ENCODE data around the gene MAP4K4. TPM values are rescaled to one million over a fixed set of nuclear protein-coding genes. Genes with fewer than 3 reads are reported as not detected.

MAP4K4 gene
- total and polyA plus RNA-seq, 5 donors from 2014 or later = 6.7 to 179 (median 14.7) TPM

GRCh38 chr2:101816598-101816997 is 119.1 kb downstream of the MAP4K4 start:
- H3K27ac ChIP-seq (ENCODE audit: insufficient read depth, low read length, poor library complexity, severe bottlenecking) = no peak overlapping the region
- H3K4me1 Mint-ChIP-seq = peaks cover 41 to 92% (median 65%) of the 10 kb centered on the region in 4 donors
- H3K27me3 ChIP-seq (ENCODE audit: control insufficient read depth, insufficient read depth, low read length) = no peaks in the 10 kb centered on the region
- H3K4me3 ChIP-seq (ENCODE audit: low read depth, low read length) = no peak overlapping the region
- ATAC-seq (ENCODE audit: low read depth in 2 of 2) = no peak
- no peaks in the 10 kb centered on the region for H3K27me3 Mint-ChIP-seq
- H3K4me3 Mint-ChIP-seq = no peak overlapping the region
- no peaks in the 10 kb centered on the region for H3K36me3 ChIP-seq (ENCODE audit: control insufficient read depth, insufficient read depth, low read length)
- H3K36me3 Mint-ChIP-seq = peaks cover 13% of the 10 kb centered on the region
- no peak for DNase-seq
- H3K27ac Mint-ChIP-seq = peak overlapping the region in 1 of 3 donors; percentile 32
- no peaks in the 10 kb centered on the region for H3K9me3 ChIP-seq (ENCODE audit: control insufficient read depth in 2 of 2, low read length in 2 of 2)
- peaks cover 0 to 2% (median 0%) of the 10 kb centered on the region in 7 donors for H3K9me3 Mint-ChIP-seq
- peaks cover 30% of the 10 kb centered on the region for H3K4me1 ChIP-seq (ENCODE audit: control insufficient read depth, insufficient read depth, low read length, poor library complexity, severe bottlenecking)

- Mint-ChIP-seq H3K27me3 (no peaks in the 10 kb centered on the region), H3K4me1 (peaks cover 47 to 84% (median 62%) of the 10 kb centered on the region in 4 donors)
- no peak for ATAC-seq (ENCODE audit: low read depth in 2 of 2)
Measured at GRCh38 chr2:101817481-101817880, 120.0 kb downstream of the MAP4K4 start.

GRCh38 chr2:101818531-101819451 is 121.3 kb downstream of the MAP4K4 start:
- Histone ChIP-seq H3K36me3 (ENCODE audit: control insufficient read depth, insufficient read depth, low read length) (no peaks in the 10 kb centered on the region), H3K4me1 (ENCODE audit: control insufficient read depth, insufficient read depth, low read length, poor library complexity, severe bottlenecking) (peaks cover 37% of the 10 kb centered on the region), H3K27me3 (ENCODE audit: control insufficient read depth, insufficient read depth, low read length) (no peaks in the 10 kb centered on the region), H3K4me3 (ENCODE audit: low read depth, low read length) (no peak overlapping the region), H3K9me3 (ENCODE audit: control insufficient read depth in 2 of 2, low read length in 2 of 2) (no peaks in the 10 kb centered on the region), H3K27ac (ENCODE audit: insufficient read depth, low read length, poor library complexity, severe bottlenecking) (peak overlapping the region; percentile 28)
- Mint-ChIP-seq H3K4me3 (peak overlapping the region in 1 of 4 donors; percentile 48), H3K36me3 (peaks cover 9% of the 10 kb centered on the region), H3K27ac (peak overlapping the region in 2 of 3 donors; percentile 21 to 26), H3K9me3 (peaks cover 0 to 2% (median 0%) of the 10 kb centered on the region in 7 donors), H3K27me3 (no peaks in the 10 kb centered on the region), H3K4me1 (peaks cover 56 to 87% (median 69%) of the 10 kb centered on the region in 4 donors)
- ATAC-seq (ENCODE audit: low read depth in 2 of 2) (no peak), DNase-seq (no peak)

More at GRCh38 chr2:101817481-101817880, 120.0 kb downstream of the MAP4K4 start:
- Histone ChIP-seq H3K27ac (ENCODE audit: insufficient read depth, low read length, poor library complexity, severe bottlenecking) (no peak overlapping the region), H3K36me3 (ENCODE audit: control insufficient read depth, insufficient read depth, low read length) (no peaks in the 10 kb centered on the region), H3K9me3 (ENCODE audit: control insufficient read depth in 2 of 2, low read length in 2 of 2) (no peaks in the 10 kb centered on the region), H3K27me3 (ENCODE audit: control insufficient read depth, insufficient read depth, low read length) (no peaks in the 10 kb centered on the region), H3K4me3 (ENCODE audit: low read depth, low read length) (no peak overlapping the region), H3K4me1 (ENCODE audit: control insufficient read depth, insufficient read depth, low read length, poor library complexity, severe bottlenecking) (peaks cover 32% of the 10 kb centered on the region)
- DNase-seq = no peak
- Mint-ChIP-seq H3K36me3 (peaks cover 4% of the 10 kb centered on the region), H3K27ac (peak overlapping the region in 2 of 3 donors; percentile 44), H3K4me3 (peak overlapping the region in 1 of 4 donors; percentile 18), H3K9me3 (peaks cover 0 to 2% (median 0%) of the 10 kb centered on the region in 7 donors)

GRCh38 chr2:101820519-101820918 is 123.0 kb downstream of the MAP4K4 start:
- no peak overlapping the region for H3K4me3 Mint-ChIP-seq
- peaks cover 34% of the 10 kb centered on the region for H3K4me1 ChIP-seq (ENCODE audit: control insufficient read depth, insufficient read depth, low read length, poor library complexity, severe bottlenecking)
- no peaks in the 10 kb centered on the region for H3K9me3 ChIP-seq (ENCODE audit: control insufficient read depth in 2 of 2, low read length in 2 of 2)
- peaks cover 8% of the 10 kb centered on the region for H3K36me3 ChIP-seq (ENCODE audit: control insufficient read depth, insufficient read depth, low read length)
- peaks cover 0 to 2% (median 0%) of the 10 kb centered on the region in 7 donors for H3K9me3 Mint-ChIP-seq
- ATAC-seq (ENCODE audit: low read depth in 2 of 2) = no peak
- no peaks in the 10 kb centered on the region for H3K27me3 Mint-ChIP-seq
- H3K4me1 Mint-ChIP-seq = peaks cover 48 to 73% (median 59%) of the 10 kb centered on the region in 4 donors
- H3K27me3 ChIP-seq (ENCODE audit: control insufficient read depth, insufficient read depth, low read length) = no peaks in the 10 kb centered on the region
- H3K27ac ChIP-seq (ENCODE audit: insufficient read depth, low read length, poor library complexity, severe bottlenecking) = peak overlapping the region; percentile 17
- no peak for DNase-seq
- no peak overlapping the region for H3K4me3 ChIP-seq (ENCODE audit: low read depth, low read length)
- peak overlapping the region in 2 of 3 donors; percentile 32 to 35 for H3K27ac Mint-ChIP-seq
- H3K36me3 Mint-ChIP-seq = peaks cover 5% of the 10 kb centered on the region

GRCh38 chr2:101821059-101821805 is 123.7 kb downstream of the MAP4K4 start:
- H3K27me3 Mint-ChIP-seq = no peaks in the 10 kb centered on the region
- no peak overlapping the region for H3K27ac Mint-ChIP-seq
- ATAC-seq (ENCODE audit: low read depth in 2 of 2) (no peak), DNase-seq (no peak)
- no peak overlapping the region for H3K4me3 Mint-ChIP-seq
- Histone ChIP-seq H3K9me3 (ENCODE audit: control insufficient read depth in 2 of 2, low read length in 2 of 2) (no peaks in the 10 kb centered on the region), H3K4me1 (ENCODE audit: control insufficient read depth, insufficient read depth, low read length, poor library complexity, severe bottlenecking) (peaks cover 30% of the 10 kb centered on the region), H3K27ac (ENCODE audit: insufficient read depth, low read length, poor library complexity, severe bottlenecking) (no peak overlapping the region), H3K27me3 (ENCODE audit: control insufficient read depth, insufficient read depth, low read length) (no peaks in the 10 kb centered on the region), H3K4me3 (ENCODE audit: low read depth, low read length) (no peak overlapping the region), H3K36me3 (ENCODE audit: control insufficient read depth, insufficient read depth, low read length) (peaks cover 14% of the 10 kb centered on the region)
- H3K4me1 Mint-ChIP-seq = peaks cover 43 to 71% (median 56%) of the 10 kb centered on the region in 4 donors
- peaks cover 8% of the 10 kb centered on the region for H3K36me3 Mint-ChIP-seq
- peaks cover 0 to 2% (median 0%) of the 10 kb centered on the region in 7 donors for H3K9me3 Mint-ChIP-seq

- peaks cover 38 to 71% (median 59%) of the 10 kb centered on the region in 4 donors for H3K4me1 Mint-ChIP-seq
- H3K27me3 ChIP-seq (ENCODE audit: control insufficient read depth, insufficient read depth, low read length) = no peaks in the 10 kb centered on the region
- peaks cover 36% of the 10 kb centered on the region for H3K4me1 ChIP-seq (ENCODE audit: control insufficient read depth, insufficient read depth, low read length, poor library complexity, severe bottlenecking)
- no peaks in the 10 kb centered on the region for H3K27me3 Mint-ChIP-seq
- peaks cover 0 to 2% (median 0%) of the 10 kb centered on the region in 7 donors for H3K9me3 Mint-ChIP-seq
- H3K4me3 ChIP-seq (ENCODE audit: low read depth, low read length) = no peak overlapping the region
- no peak overlapping the region for H3K27ac Mint-ChIP-seq
- DNase-seq (no peak), ATAC-seq (ENCODE audit: low read depth in 2 of 2) (no peak)
- H3K36me3 ChIP-seq (ENCODE audit: control insufficient read depth, insufficient read depth, low read length) = peaks cover 20% of the 10 kb centered on the region
- H3K36me3 Mint-ChIP-seq = peaks cover 12% of the 10 kb centered on the region
- H3K9me3 ChIP-seq (ENCODE audit: control insufficient read depth in 2 of 2, low read length in 2 of 2) = no peaks in the 10 kb centered on the region
- no peak overlapping the region for H3K27ac ChIP-seq (ENCODE audit: insufficient read depth, low read length, poor library complexity, severe bottlenecking)
- H3K4me3 Mint-ChIP-seq = no peak overlapping the region
Measured at GRCh38 chr2:101821828-101822458, 124.4 kb downstream of the MAP4K4 start.

- ATAC-seq (ENCODE audit: low read depth in 2 of 2) = peak; percentile 83
- peak; percentile 39 to 78 (median 65) for DNase-seq
- Histone ChIP-seq H3K4me3 (ENCODE audit: low read depth, low read length) (peak overlapping the region; percentile 52), H3K4me1 (ENCODE audit: control insufficient read depth, insufficient read depth, low read length, poor library complexity, severe bottlenecking) (peaks cover 42% of the 10 kb centered on the region), H3K27ac (ENCODE audit: insufficient read depth, low read length, poor library complexity, severe bottlenecking) (no peak overlapping the region), H3K9me3 (ENCODE audit: control insufficient read depth in 2 of 2, low read length in 2 of 2) (no peaks in the 10 kb centered on the region), H3K36me3 (ENCODE audit: control insufficient read depth, insufficient read depth, low read length) (peaks cover 26% of the 10 kb centered on the region), H3K27me3 (ENCODE audit: control insufficient read depth, insufficient read depth, low read length) (no peaks in the 10 kb centered on the region)
- H3K4me1 Mint-ChIP-seq = peaks cover 44 to 71% (median 60%) of the 10 kb centered on the region in 4 donors
- H3K27me3 Mint-ChIP-seq = no peaks in the 10 kb centered on the region
- peak overlapping the region in 3 of 4 donors; percentile 14 to 74 (median 27) for H3K4me3 Mint-ChIP-seq
- peak overlapping the region; percentile 11 to 80 (median 77) for H3K27ac Mint-ChIP-seq
- H3K9me3 Mint-ChIP-seq = no peaks in the 10 kb centered on the region
- H3K36me3 Mint-ChIP-seq = peaks cover 15% of the 10 kb centered on the region
Measured at GRCh38 chr2:101823347-101823791, 125.9 kb downstream of the MAP4K4 start.

All from CD4-positive, CD25-positive, alpha-beta regulatory T cell (primary cell).